Hepatic stellate cell (primary cell): ENCODE data around the gene GPC6.
"Not testable (repeated sequence)": the region's sequence is repeated elsewhere in the genome, so short reads cannot be mapped to it uniquely, and the experiment has no call there.

Experiments used
- DNase-seq: peaks from one replicate; pipeline ENCODE4 v3.0.0; 2011; ENCODE audit warnings: low spot score

GPC6 gene

DNA sequence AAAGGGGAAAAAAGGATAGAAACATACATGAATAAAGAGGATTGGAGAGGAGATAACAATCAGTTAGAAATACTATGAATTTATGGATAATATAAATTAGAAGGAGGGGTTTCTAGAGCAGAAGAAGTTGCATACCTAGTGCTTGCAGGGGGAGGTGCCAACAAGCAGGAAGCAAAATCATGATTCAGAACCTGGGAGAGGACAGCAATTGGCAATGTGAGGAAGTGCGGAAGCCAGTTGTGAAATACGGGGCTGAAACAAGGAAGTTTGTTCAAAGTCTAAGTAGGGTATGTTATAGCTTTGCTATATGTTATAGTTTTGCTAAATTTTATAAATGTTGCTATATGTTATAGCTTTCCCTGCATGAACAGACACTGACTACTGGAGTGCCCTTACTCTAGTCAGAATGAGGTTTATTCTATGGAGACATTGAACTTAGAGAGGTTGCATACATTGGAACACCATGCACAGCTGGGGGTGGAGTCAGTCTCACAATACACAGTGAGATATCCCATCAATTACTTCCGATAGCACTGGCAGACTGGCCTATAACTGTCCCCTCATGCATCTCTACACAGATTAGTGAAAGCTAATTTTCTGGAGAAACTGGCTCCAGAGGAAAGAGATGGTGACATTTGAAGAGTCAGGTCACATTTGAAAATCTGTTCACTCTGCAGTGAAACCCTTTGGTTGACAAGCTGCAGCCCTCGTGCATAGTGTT lies 92.1 kb downstream of the GPC6 start:
- no peak for DNase-seq

GRCh38 chr13:93320942-93321341 lies 94.3 kb downstream of the GPC6 start:
- DNase-seq, result no peak

- DNase-seq, result not testable (repeated sequence)
These were observed 97.3 kb downstream of the GPC6 start for GRCh38 chr13:93323880-93324279.

DNA sequence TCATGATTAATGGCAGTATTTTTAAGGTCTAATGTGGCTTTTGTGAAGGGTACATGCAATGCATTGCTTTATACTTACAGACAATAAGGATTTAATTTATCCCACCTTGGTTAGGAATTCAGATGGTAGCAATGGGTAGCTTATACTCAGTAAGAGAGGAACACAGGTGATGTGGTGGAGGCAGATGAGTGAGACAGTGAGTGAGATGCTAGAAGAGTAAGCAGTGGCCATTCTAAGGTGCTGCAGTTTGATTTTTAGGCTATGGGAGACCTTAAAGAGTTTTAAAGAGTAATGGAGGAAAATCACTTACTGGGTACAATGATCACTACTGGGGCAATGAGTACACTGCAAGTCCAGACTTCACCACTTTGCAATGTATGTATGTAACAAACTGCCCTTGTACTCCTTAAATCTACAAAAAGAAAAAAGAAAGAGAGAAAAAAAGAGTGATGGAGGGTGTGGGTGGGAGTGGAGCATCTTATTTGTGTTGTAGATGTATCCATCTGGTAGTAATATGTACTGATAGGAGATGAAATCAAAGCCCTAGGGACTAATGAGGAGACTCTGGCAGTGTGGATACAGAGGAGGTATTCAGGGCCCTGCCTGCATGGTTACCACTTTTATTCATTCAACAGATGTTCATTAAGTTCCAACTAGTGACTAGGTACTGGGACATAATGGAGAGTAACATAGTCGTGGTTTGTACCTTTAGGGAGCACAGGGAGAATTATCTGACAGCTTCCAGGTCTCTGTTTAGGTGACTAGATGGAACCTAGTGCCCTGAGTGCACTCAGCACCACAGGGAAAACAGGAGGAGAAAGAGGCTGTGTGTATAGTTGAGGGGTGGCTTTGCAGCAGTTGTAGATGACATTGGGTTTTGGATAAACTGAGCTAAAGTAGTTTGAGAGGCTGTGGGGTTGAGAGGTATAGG lies 99.0 kb downstream of the GPC6 start:
- DNase-seq, result no peak

DNA sequence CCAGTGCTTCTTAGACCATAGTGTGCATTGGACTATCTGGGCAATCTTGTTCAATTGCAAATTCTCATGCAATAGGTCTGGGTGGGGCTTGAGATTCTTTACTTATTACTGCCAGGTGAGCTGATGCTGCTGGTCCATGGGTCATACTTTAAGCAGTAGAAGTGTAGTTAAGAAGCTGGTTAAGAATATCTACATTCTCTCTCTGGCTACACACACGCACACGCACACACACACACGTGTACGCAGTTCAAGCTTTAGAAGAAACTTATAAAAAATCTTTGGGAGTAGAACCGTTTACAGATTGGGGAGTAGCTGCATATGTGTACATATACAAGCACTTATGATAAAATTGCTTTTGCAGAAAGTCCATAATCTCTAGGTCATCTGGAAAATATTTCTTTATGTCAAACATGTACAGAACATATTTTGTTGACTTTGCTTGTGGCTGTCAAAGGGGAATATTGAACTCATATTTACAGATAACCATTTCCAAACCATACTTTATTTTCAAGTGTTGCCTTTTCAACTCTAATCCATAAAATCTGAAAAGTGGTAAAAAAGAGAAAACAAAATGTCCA lies 99.7 kb downstream of the GPC6 start:
- no peak for DNase-seq

DNA sequence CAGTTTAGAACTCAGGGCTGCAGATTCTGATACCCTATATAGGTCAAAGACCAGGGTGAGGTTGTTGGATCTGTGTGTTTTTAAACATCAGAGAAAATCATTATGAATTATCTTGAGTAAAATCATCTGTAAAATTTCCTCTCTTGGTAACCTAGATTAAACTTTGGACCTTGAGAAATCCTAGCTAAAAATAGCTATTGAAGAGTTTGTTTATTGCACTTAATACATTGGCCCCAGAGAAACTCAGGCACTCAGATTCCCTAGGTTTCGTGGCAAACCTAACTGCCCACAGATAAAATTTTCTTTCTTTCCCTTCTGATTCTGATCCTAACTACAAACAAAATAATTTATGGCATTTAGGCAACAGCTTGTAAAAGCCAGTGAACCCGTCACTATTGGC lies 102.3 kb downstream of the GPC6 start:
- DNase-seq, result no peak

GRCh38 chr13:93336728-93337127 lies 110.1 kb downstream of the GPC6 start:
- DNase-seq, result no peak

- no peak for DNase-seq
These were observed 111.4 kb downstream of the GPC6 start for GRCh38 chr13:93338030-93338429.

GRCh38 chr13:93338906-93339305 lies 112.3 kb downstream of the GPC6 start:
- DNase-seq, result no peak

DNA sequence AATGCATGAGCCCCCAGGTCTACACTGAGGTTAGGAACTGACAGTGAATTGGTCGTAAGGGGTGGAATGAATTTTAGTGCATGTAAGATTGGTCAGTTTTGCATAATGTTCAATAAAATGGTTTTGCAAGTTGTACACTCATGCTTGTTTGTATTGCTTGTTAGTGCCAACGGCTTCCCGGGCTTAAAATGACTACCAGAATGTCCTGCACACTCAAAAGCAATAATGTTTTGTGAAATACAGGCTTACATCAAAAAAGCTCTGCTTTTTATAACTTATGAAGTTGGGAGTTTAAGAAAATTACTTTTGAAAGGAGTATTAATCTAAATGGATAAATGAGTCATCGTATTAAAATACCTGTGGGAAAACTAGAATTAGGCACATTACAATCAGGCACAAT lies 112.9 kb downstream of the GPC6 start:
- no peak for DNase-seq

GRCh38 chr13:93341517-93341916 lies 114.9 kb downstream of the GPC6 start:
- DNase-seq, result no peak

- DNase-seq, result no peak
These were observed 116.5 kb downstream of the GPC6 start for GRCh38 chr13:93343097-93343496.

- no peak for DNase-seq
These were observed 117.6 kb downstream of the GPC6 start for GRCh38 chr13:93344048-93344705.

GRCh38 chr13:93345024-93345423 lies 118.4 kb downstream of the GPC6 start:
- DNase-seq, result no peak

DNA sequence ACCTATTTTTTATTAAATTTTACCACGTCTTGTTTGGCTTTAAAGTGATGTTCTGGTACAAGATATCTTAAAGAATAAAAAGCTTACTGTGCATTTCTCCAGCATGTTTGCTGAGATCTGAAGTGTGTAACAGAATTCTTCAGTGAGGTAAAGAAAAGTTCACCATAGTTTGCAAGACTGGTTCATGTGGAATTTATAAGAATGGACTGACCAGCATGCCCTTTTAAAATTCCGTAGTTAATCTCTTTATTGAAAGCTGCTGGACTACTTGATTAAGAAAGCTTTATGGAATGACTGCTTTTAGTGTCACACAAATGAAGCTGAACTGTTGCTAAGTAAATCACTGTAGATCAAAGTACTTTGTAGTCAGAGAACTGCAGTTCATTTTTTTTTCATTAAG lies 119.2 kb downstream of the GPC6 start:
- DNase-seq, result no peak

- no peak for DNase-seq
These were observed 126.0 kb downstream of the GPC6 start for GRCh38 chr13:93352616-93353015.

DNA sequence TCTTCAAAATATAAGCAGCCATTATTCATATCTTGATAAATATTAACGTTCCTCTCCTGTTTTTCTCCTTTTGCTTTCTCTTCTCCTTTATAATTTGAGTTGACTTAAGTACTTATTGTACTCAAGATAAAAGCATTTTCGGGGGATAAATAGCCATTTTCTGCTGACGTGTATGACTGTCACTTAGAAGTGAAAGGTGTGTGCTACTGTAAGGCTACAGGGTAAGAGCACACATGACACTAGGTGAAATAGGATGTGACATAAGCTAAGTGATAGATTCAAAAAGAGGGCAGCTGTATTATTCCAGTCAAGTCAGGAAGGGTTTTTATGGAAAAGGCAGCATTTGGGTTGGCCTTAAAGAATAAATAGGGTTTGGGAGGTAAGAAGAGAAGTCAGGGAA lies 128.5 kb downstream of the GPC6 start:
- no peak for DNase-seq

DNA sequence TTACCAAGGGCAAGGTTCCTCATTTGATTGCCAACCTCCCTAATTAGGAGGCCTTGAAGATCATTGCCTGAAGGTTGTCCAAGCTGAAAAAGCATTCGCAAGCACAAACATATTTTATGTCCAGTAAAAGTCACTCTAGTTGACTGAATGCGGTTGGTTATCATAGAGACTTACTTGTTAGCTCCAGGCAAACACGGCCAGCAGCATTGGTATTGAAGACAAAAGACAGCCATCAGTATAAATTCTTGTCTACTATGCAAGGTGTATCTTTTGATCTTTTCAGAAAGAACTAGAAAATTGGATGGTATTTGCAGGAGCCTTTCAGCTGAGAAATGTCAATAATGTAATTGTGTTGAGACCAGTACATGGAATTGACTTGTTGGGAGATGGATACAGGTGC lies 129.9 kb downstream of the GPC6 start:
- DNase-seq, result no peak

GRCh38 chr13:93360021-93360420 lies 133.4 kb downstream of the GPC6 start:
- no peak for DNase-seq

GRCh38 chr13:93361703-93362102 lies 135.1 kb downstream of the GPC6 start:
- DNase-seq, result no peak

DNA sequence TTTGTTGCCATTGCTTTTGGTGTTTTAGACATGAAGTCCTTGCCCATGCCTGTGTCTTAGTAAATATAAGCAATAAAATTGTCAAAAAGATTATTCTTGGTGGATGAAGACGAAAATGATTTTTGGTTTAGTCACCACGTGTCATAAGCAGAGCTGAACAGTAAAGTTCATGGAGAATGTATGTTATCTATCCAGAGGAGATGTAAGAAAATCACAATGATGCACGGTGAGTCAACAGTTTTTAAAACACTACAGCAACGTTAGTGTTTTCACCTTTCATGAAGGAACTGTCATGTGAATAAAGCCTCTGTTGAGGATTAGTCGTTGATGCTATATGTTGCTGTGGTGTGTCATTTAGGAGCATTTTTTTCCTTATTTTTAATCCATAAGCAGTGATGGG lies 137.6 kb downstream of the GPC6 start:
- no peak for DNase-seq

DNA sequence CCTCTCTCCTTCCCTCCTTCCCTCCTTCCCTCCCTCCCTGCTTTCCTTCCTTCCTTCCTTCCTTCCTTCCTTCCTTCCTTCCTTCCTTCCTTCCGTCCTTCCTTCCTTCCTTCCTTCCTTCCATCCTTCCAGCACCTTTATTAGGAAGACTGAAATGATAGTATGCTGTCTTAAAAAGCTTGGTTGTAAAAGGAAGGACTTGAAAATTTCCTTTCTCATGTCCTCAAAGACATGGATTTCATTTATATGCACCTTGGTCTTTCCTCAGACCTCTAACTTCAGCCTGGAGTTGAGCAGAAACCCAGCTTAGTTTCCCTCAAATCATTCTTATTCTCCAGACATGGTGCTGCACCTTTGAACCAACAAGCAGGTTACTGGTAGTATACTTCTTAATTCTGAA lies 141.7 kb downstream of the GPC6 start:
- no peak for DNase-seq

GRCh38 chr13:93368718-93369117 lies 142.1 kb downstream of the GPC6 start:
- DNase-seq, result no peak
